A549 (cell line): ENCODE measurements around the gene PLPP3.

Experiments used
- CBX8 ChIP-seq: fragments of 200-600 bp; sonication (generic); IDR thresholded peaks from 2 replicates; pipeline ENCODE4 v1.6.1; 2016
- CHD2 ChIP-seq: fragments of 150-350 bp; IDR thresholded peaks from 2 replicates; pipeline ENCODE4 v1.6.1; 2014; ENCODE audit warnings: low read length; ENCODE audit not compliant: partially characterized antibody
- CTCF ChIP-seq: fragments of >200 bp; sonication (Bioruptor Twin); formaldehyde crosslinking; IDR thresholded peaks from 3 replicates; pipeline ENCODE4 v1.5.1; 2016
- EHMT2 ChIP-seq: fragments of 200-600 bp; sonication (generic); IDR thresholded peaks from 2 replicates; pipeline ENCODE4 v1.6.1; 2016; ENCODE audit warnings: antibody characterized with exemption, low read depth, mild to moderate bottlenecking, moderate library complexity
- EP300 ChIP-seq, 2 experiments: fragments of >200 bp; sonication (Bioruptor Twin); formaldehyde crosslinking; IDR thresholded peaks; 2 replicates in 1 of 2; 3 replicates in 1 of 2; pipeline ENCODE4 v1.6.1; 2016 to 2017
- HOXB5 ChIP-seq: fragments of 250-450 bp; sonication (Bioruptor Pico); IDR thresholded peaks from 2 replicates; pipeline ENCODE4 v1.5.0; 2020; ENCODE audit warnings: mild to moderate bottlenecking, moderate library complexity
- JUNB ChIP-seq: fragments of >200 bp; sonication (Bioruptor Twin); formaldehyde crosslinking; IDR thresholded peaks from 2 replicates; pipeline ENCODE4 v1.6.1; 2016
- KDM1A ChIP-seq: fragments of 200-600 bp; sonication (generic); IDR thresholded peaks from 2 replicates; pipeline ENCODE4 v1.6.1; 2016; ENCODE audit warnings: low read depth, mild to moderate bottlenecking
- KDM5A ChIP-seq: fragments of 200-600 bp; sonication (generic); IDR thresholded peaks from 2 replicates; pipeline ENCODE4 v1.6.1; 2016; ENCODE audit warnings: antibody characterized with exemption, mild to moderate bottlenecking
- NPAS2 ChIP-seq: fragments of 250-450 bp; sonication (Bioruptor Pico); IDR thresholded peaks from 2 replicates; pipeline ENCODE4 v1.8.0; 2022; ENCODE audit warnings: mild to moderate bottlenecking, moderate library complexity, borderline replicate concordance
- RAD21 ChIP-seq, 2 experiments: fragments of >200 bp in 1 of 2; sonication (Bioruptor Twin) in 1 of 2; formaldehyde crosslinking in 1 of 2; IDR thresholded peaks in 1 of 2; conservative IDR thresholded peaks in 1 of 2; 2 replicates in 1 of 2; 3 replicates in 1 of 2; pipeline ENCODE4 v1.6.1; 2012 to 2018; ENCODE audit warnings: inconsistent platforms in 1 of 2
- REST ChIP-seq: fragments of 200-600 bp; sonication (generic); IDR thresholded peaks from 2 replicates; pipeline ENCODE4 v1.6.1; 2016; ENCODE audit warnings: antibody characterized with exemption, mild to moderate bottlenecking, moderate library complexity
- RFX5 ChIP-seq: fragments of 450-650 bp; IDR thresholded peaks from 2 replicates; pipeline ENCODE4 v1.7.1; 2014; ENCODE audit warnings: antibody characterized with exemption, mild to moderate bottlenecking, moderate library complexity
- USF2 ChIP-seq: fragments of 450-650 bp; IDR thresholded peaks from 2 replicates; pipeline ENCODE4 v1.6.1; 2014; ENCODE audit warnings: antibody characterized with exemption

GRCh38 chr1:56477164-56478111, 101.9 kb downstream of the PLPP3 start:
- TF ChIP-seq HOXB5 (no peak), REST (no peak), KDM5A (no peak), KDM1A (no peak), EP300 (IDR thresholded peaks at IDR 0.05) (no peak), CTCF (no peak), CBX8 (no peak), NPAS2 (CRISPR knock-in tag) (no peak), JUNB (no peak), RFX5 (no peak), CHD2 (no peak), USF2 (no peak), EHMT2 (no peak), RAD21 (conservative IDR thresholded peaks at IDR 0.05 in 1 of 2, IDR thresholded peaks at IDR 0.05 in 1 of 2) (no peak)
